ENCODE results near the gene NAA38. TPM values are rescaled to one million over a fixed set of nuclear protein-coding genes. Genes with fewer than 3 reads are reported as not detected.
A peak's percentile ranks its signal among the peaks of the same experiment; 100 is the strongest.

NAA38 gene
- total and polyA plus RNA-seq, 7 donors = 60.8 to 148 (median 95.4) TPM

GRCh38 chr17:7833795-7834541 lies 23.4 kb downstream of the NAA38 start, which contains the start of gene KDM6B:
Gene KDM6B (plus strand): TSS chr17:7834217. CDS start chr17:7845555, 11,338 bp downstream.
- peak within 1 kb of the TSS; percentile 96 for H3K27ac ChIP-seq
- peak; percentile 5 for TF ChIP-seq CTCF (IDR thresholded peaks at IDR 0.05)
- no peaks in the 10 kb centered on the region for H3K36me3 ChIP-seq (ENCODE audit: insufficient read depth in 1 of 2, low read depth in 1 of 2)
- no peaks in the 10 kb centered on the region for H3K27me3 ChIP-seq (ENCODE audit: insufficient read depth in 3 of 3, low read length in 2 of 3)
- DNase-seq (peak; percentile 92 to 96), ATAC-seq (peak; percentile 71 to 75 (median 74))
- WGBS, 3 donors = 0% methylated on average over 39 to 49 of the region's 49 CpGs
- H3K9me3 ChIP-seq = no peaks in the 10 kb centered on the region
- peak within 1 kb of the TSS; percentile 85 for H3K4me3 ChIP-seq
- intact Hi-C loops (cut with DNase I) = loop anchor here in 1 of 2 donors (2.0 kb wide), 1 partner anchor 17 kb away; no protein-coding TSS in a partner anchor
- peaks cover 15% of the 10 kb centered on the region for H3K4me1 ChIP-seq

- H3K27me3 ChIP-seq (ENCODE audit: insufficient read depth in 3 of 3, low read length in 2 of 3) = no peaks in the 10 kb centered on the region
- intact Hi-C loops (cut with DNase I) = no loop called here
- ATAC-seq (no peak), DNase-seq (no peak)
- peaks cover 11% of the 10 kb centered on the region for H3K4me1 ChIP-seq
- H3K36me3 ChIP-seq (ENCODE audit: insufficient read depth in 1 of 2, low read depth in 1 of 2) = no peaks in the 10 kb centered on the region
- 43 to 58% (median 46%) methylated on average over 17 to 19 of the region's 19 CpGs for WGBS, 3 donors
- peak overlapping the region; percentile 85 for H3K4me3 ChIP-seq
- H3K27ac ChIP-seq = peak overlapping the region; percentile 96
- no peak for TF ChIP-seq CTCF (IDR thresholded peaks at IDR 0.05)
- no peaks in the 10 kb centered on the region for H3K9me3 ChIP-seq
Measured at GRCh38 chr17:7833011-7833794, 24.2 kb downstream of the NAA38 start.

- H3K27me3 ChIP-seq (ENCODE audit: insufficient read depth in 3 of 3, low read length in 2 of 3) = no peaks in the 10 kb centered on the region
- DNase-seq (no peak), ATAC-seq (no peak)
- no peaks in the 10 kb centered on the region for H3K9me3 ChIP-seq
- no peak for TF ChIP-seq CTCF (IDR thresholded peaks at IDR 0.05)
- intact Hi-C loops (cut with DNase I) = no loop called here
- H3K36me3 ChIP-seq (ENCODE audit: insufficient read depth in 1 of 2, low read depth in 1 of 2) = no peaks in the 10 kb centered on the region
- peaks cover 7% of the 10 kb centered on the region for H3K4me1 ChIP-seq
- H3K27ac ChIP-seq = no peak overlapping the region
- WGBS, 3 donors = 84 to 93% (median 86%) methylated on average over 10 of the region's 10 CpGs
- no peak overlapping the region for H3K4me3 ChIP-seq
Measured at GRCh38 chr17:7832431-7832830, 24.9 kb downstream of the NAA38 start.

GRCh38 chr17:7831233-7831632 lies 26.1 kb downstream of the NAA38 start:
- H3K27ac ChIP-seq = no peak overlapping the region
- intact Hi-C loops (cut with DNase I) = no loop called here
- H3K36me3 ChIP-seq (ENCODE audit: insufficient read depth in 1 of 2, low read depth in 1 of 2) = no peaks in the 10 kb centered on the region
- ATAC-seq = no peak
- H3K4me3 ChIP-seq = no peak overlapping the region
- no peak for TF ChIP-seq CTCF (IDR thresholded peaks at IDR 0.05)
- no peak for DNase-seq
- 73 to 81% (median 78%) methylated on average over 7 of the region's 7 CpGs for WGBS, 3 donors
- no peaks in the 10 kb centered on the region for H3K27me3 ChIP-seq (ENCODE audit: insufficient read depth in 3 of 3, low read length in 2 of 3)
- H3K9me3 ChIP-seq = no peaks in the 10 kb centered on the region
- H3K4me1 ChIP-seq = peaks cover 4% of the 10 kb centered on the region
